A549 (cell line): ENCODE data around the gene CUL1. TPM values are rescaled to one million over a fixed set of nuclear protein-coding genes. Genes with fewer than 3 reads are reported as not detected.

Experiments used
- ATAC-seq, 2 experiments: fragments of 200-7000 bp in 1 of 2; fragments of >200 bp in 1 of 2; cut with Nextera tagmentation in 1 of 2; cut with Tn5 transposase in 1 of 2; 3 replicates each; pipeline versions ENCODE4 v1.8.0 to v1.9.1; 2018 to 2020; ENCODE audit warnings: mild to moderate bottlenecking in 1 of 2, moderate library complexity in 1 of 2
- CTCF ChIA-PET: fragments of 300-600 bp; sonication (Branson Sonifier 250); formaldehyde crosslinking; extraction: SDS; loops from one replicate; lab custom pipeline; 2021; ENCODE audit warnings: antibody characterized with exemption, inconsistent platforms; lab: Yijun Ruan, JAX
- POLR2A ChIA-PET: fragments of 350-600 bp; formaldehyde crosslinking; extraction: SDS; loops from one replicate; lab custom pipeline; 2021; ENCODE audit warnings: antibody characterized with exemption, inconsistent platforms; lab: Yijun Ruan, JAX
- DNase-seq, 2 experiments: peaks; one replicate each; pipeline versions ENCODE4 v3.0.0 to v3.0.0-alpha.2; 2011 to 2016; ENCODE audit warnings: low read depth in 1 of 2, low spot score in 1 of 2
- FAIRE-seq: peaks from 2 replicates; lab custom pipeline; 2011; peaks lifted over from hg19 to GRCh38; lab: Jason Lieb, UNC
- H3K27ac ChIP-seq, 2 experiments: fragments of >200 bp; sonication (Bioruptor Twin); formaldehyde crosslinking; 3 replicates each; pipeline ENCODE4 v1.5.1; 2016 to 2017
- H3K4me1 ChIP-seq: fragments of >200 bp; sonication (Bioruptor Twin); formaldehyde crosslinking; 3 replicates; pipeline ENCODE4 v1.6.1; 2016
- H3K4me2 ChIP-seq: fragments of >200 bp; sonication (Bioruptor Twin); formaldehyde crosslinking; 3 replicates; pipeline ENCODE4 v1.6.1; 2016
- H3K4me3 ChIP-seq: fragments of >200 bp; sonication (Bioruptor Twin); formaldehyde crosslinking; 3 replicates; pipeline ENCODE4 v1.5.1; 2016
- H3K9me3 ChIP-seq: fragments of >200 bp; sonication (Bioruptor Twin); formaldehyde crosslinking; 3 replicates; pipeline ENCODE4 v1.6.1; 2016
- ATOH8 ChIP-seq: fragments of 250-450 bp; sonication (Bioruptor Pico); IDR thresholded peaks from 2 replicates; pipeline ENCODE4 v1.5.0; 2020; ENCODE audit warnings: low read depth, mild to moderate bottlenecking, moderate library complexity
- BCL3 ChIP-seq: fragments of >200 bp; sonication (Bioruptor Twin); formaldehyde crosslinking; IDR thresholded peaks from 3 replicates; pipeline ENCODE4 v1.6.1; 2016
- BHLHE40 ChIP-seq: IDR thresholded peaks from 2 replicates; pipeline ENCODE4 v1.6.1; 2012; ENCODE audit warnings: low read depth, low read length, inconsistent platforms
- CHD2 ChIP-seq: fragments of 150-350 bp; IDR thresholded peaks from 2 replicates; pipeline ENCODE4 v1.6.1; 2014; ENCODE audit warnings: low read length; ENCODE audit not compliant: partially characterized antibody
- CHD4 ChIP-seq: fragments of 200-600 bp; sonication (generic); IDR thresholded peaks from 2 replicates; pipeline ENCODE4 v1.6.1; 2016; ENCODE audit warnings: antibody characterized with exemption, mild to moderate bottlenecking, borderline replicate concordance
- CTCF ChIP-seq: fragments of >200 bp; sonication (Bioruptor Twin); formaldehyde crosslinking; IDR thresholded peaks from 3 replicates; pipeline ENCODE4 v1.5.1; 2016
- ELK1 ChIP-seq: fragments of 150-350 bp; IDR thresholded peaks from 2 replicates; pipeline ENCODE4 v1.6.1; 2014; ENCODE audit warnings: low read depth, mild to moderate bottlenecking, low read length
- FOSB ChIP-seq: fragments of 250-450 bp; sonication (Bioruptor Pico); IDR thresholded peaks from 2 replicates; pipeline ENCODE4 v1.5.0; 2020; ENCODE audit warnings: mild to moderate bottlenecking, moderate library complexity
- GATA3 ChIP-seq: IDR thresholded peaks from 2 replicates; pipeline ENCODE4 v1.6.1; 2012; ENCODE audit warnings: borderline replicate concordance
- HMGXB4 ChIP-seq: fragments of 250-450 bp; sonication (Bioruptor Pico); IDR thresholded peaks from 2 replicates; pipeline ENCODE4 v1.5.0; 2021; ENCODE audit warnings: mild to moderate bottlenecking, moderate library complexity, borderline replicate concordance
- JUN ChIP-seq, 2 experiments: fragments of >200 bp; sonication (Bioruptor Twin); formaldehyde crosslinking; IDR thresholded peaks; 2 replicates in 1 of 2; 3 replicates in 1 of 2; pipeline ENCODE4 v1.6.1; 2016 to 2017
- MAFK ChIP-seq: fragments of 450-650 bp; IDR thresholded peaks from 2 replicates; pipeline ENCODE4 v1.6.1; 2014; ENCODE audit not compliant: partially characterized antibody
- MYC ChIP-seq: IDR thresholded peaks from 2 replicates; pipeline ENCODE4 v1.6.1; 2012; ENCODE audit warnings: mild to moderate bottlenecking, inconsistent platforms, low read length, improper control_type of control experiment, borderline replicate concordance
- POLR2A ChIP-seq: IDR thresholded peaks from 2 replicates; pipeline ENCODE4 v1.6.1; 2012; ENCODE audit warnings: mild to moderate bottlenecking, low read length
- REST ChIP-seq: fragments of 200-600 bp; sonication (generic); IDR thresholded peaks from 2 replicates; pipeline ENCODE4 v1.6.1; 2016; ENCODE audit warnings: antibody characterized with exemption, mild to moderate bottlenecking, moderate library complexity
- RNF2 ChIP-seq: fragments of 200-600 bp; sonication (generic); IDR thresholded peaks from 2 replicates; pipeline ENCODE4 v1.6.1; 2016; ENCODE audit warnings: low read depth, mild to moderate bottlenecking, antibody characterized with exemption, moderate library complexity, borderline replicate concordance
- SMC3 ChIP-seq: fragments of >200 bp; sonication (Bioruptor Twin); formaldehyde crosslinking; IDR thresholded peaks from 3 replicates; pipeline ENCODE4 v1.6.1; 2018; ENCODE audit warnings: inconsistent platforms
- ZSCAN20 ChIP-seq: fragments of 250-450 bp; sonication (Bioruptor Pico); IDR thresholded peaks from 2 replicates; pipeline ENCODE4 v1.8.0; 2022; ENCODE audit warnings: mild to moderate bottlenecking, moderate library complexity
- WGBS: methylation state at CpG from one replicate; pipeline ENCODE4 v1.1.6; 2017; ENCODE audit errors: missing lambda C conversion rate; 5-methylcytosine and 5-hydroxymethylcytosine counted together
- polyA plus RNA-seq, 4 experiments: library from polyadenylated mRNA; depleted of rRNA in 3 of 4; stranded (reverse); fragments of >200 nt; fragmentation: RNase III in 1 of 4; extraction: RNeasy Plus Mini Kit Qiagen cat#74134 plus additional on column Dnase treatment in 1 of 4; gene quantifications; 2 replicates in 3 of 4; 3 replicates in 1 of 4; pipeline ENCODE4 v1.2.3, GENCODE V29; 2011 to 2017

CUL1 gene
- polyA plus RNA-seq, 2 of the 4 experiments (the other 2 are of a cell fraction), result 57.9 to 70.6 TPM

GRCh38 chr7:148732862-148733261 is 34.2 kb downstream of the CUL1 start:
- H3K9me3 ChIP-seq, result no peaks in the 10 kb centered on the region
- ChIA-PET POLR2A (no interaction called here), CTCF (no interaction called here)
- FAIRE-seq (no peak), ATAC-seq (no peak), DNase-seq (no peak)
- TF ChIP-seq SMC3 (no peak), BHLHE40 (no peak), RNF2 (no peak)
- 98% methylated on average over 3 of the region's 3 CpGs for WGBS
- no peak overlapping the region for H3K4me2 ChIP-seq
- H3K4me3 ChIP-seq, result no peak overlapping the region
- H3K4me1 ChIP-seq, result peaks cover 20% of the 10 kb centered on the region
- H3K27ac ChIP-seq, result no peak overlapping the region

- no peak overlapping the region for H3K27ac ChIP-seq
- WGBS, result 95% methylated on average over 2 of the region's 2 CpGs
- FAIRE-seq (no peak), DNase-seq (no peak)
- no peak overlapping the region for H3K4me2 ChIP-seq
- H3K4me3 ChIP-seq, result no peak overlapping the region
- no peaks in the 10 kb centered on the region for H3K9me3 ChIP-seq
- H3K4me1 ChIP-seq, result peaks cover 20% of the 10 kb centered on the region
- TF ChIP-seq BHLHE40 (no peak), MYC (no peak), ELK1 (no peak), GATA3 (no peak), CHD2 (no peak), BCL3 (no peak), REST (no peak), CTCF (no peak)
- TF ChIP-seq, all 56 proteins: peak for 0
- no peak for ATAC-seq
- ChIA-PET POLR2A (no interaction called here), CTCF (no interaction called here)
These were observed 34.8 kb downstream of the CUL1 start for GRCh38 chr7:148733496-148733895.

- DNase-seq (no peak), FAIRE-seq (no peak), ATAC-seq (no peak)
- Histone ChIP-seq H3K9me3 (no peaks in the 10 kb centered on the region), H3K27ac (no peak overlapping the region), H3K4me2 (no peak overlapping the region), H3K4me3 (no peak overlapping the region), H3K4me1 (peaks cover 8% of the 10 kb centered on the region)
- POLR2A ChIA-PET, result no interaction called here
- CTCF ChIA-PET, result no interaction called here
- WGBS, result 90% methylated on average over 11 of the region's 11 CpGs
- no peak for TF ChIP-seq BHLHE40
- no peak for TF ChIP-seq HMGXB4 (CRISPR knock-in tag)
- TF ChIP-seq POLR2A, result no peak
- no peak for TF ChIP-seq JUN (IDR thresholded peaks at IDR 0.05)
- TF ChIP-seq RNF2, result no peak
- TF ChIP-seq FOSB (CRISPR knock-in tag), result no peak
- no peak for TF ChIP-seq ZSCAN20 (CRISPR knock-in tag)
- no peak for TF ChIP-seq MAFK
- TF ChIP-seq CHD4, result no peak
- no peak for TF ChIP-seq ATOH8 (CRISPR knock-in tag)
These were observed 36.4 kb downstream of the CUL1 start for GRCh38 chr7:148735141-148735540.
